Parathyroid adenoma (tissue), 2 donors: Measurements from ENCODE around the gene ADCY3.

Source experiments
- H2AFZ ChIP-seq: fragments of 300-600 bp; sonication (generic); one replicate; pipeline ENCODE4 v1.7.0; 2017; ENCODE audit warnings: antibody characterized with exemption, mild to moderate bottlenecking
- H3K27ac ChIP-seq: fragments of 300-600 bp; sonication (generic); one replicate; pipeline ENCODE4 v1.7.0; 2017
- H3K27me3 ChIP-seq: fragments of 300-600 bp; sonication (generic); one replicate; pipeline ENCODE4 v1.7.0; 2017; ENCODE audit warnings: low read length; ENCODE audit not compliant: control insufficient read depth, insufficient read depth
- H3K36me3 ChIP-seq: fragments of 300-600 bp; sonication (generic); one replicate; pipeline ENCODE4 v1.7.0; 2017; ENCODE audit warnings: low read length; ENCODE audit not compliant: control insufficient read depth, insufficient read depth
- H3K4me1 ChIP-seq: fragments of 300-600 bp; sonication (generic); one replicate; pipeline ENCODE4 v1.7.0; 2017; ENCODE audit warnings: control low read depth
- H3K4me2 ChIP-seq: fragments of 300-600 bp; sonication (generic); one replicate; pipeline ENCODE4 v1.7.0; 2017; ENCODE audit warnings: low read length
- H3K4me3 ChIP-seq: fragments of 300-600 bp; sonication (generic); one replicate; pipeline ENCODE4 v1.7.0; 2017; ENCODE audit warnings: low read depth, low read length
- H3K79me2 ChIP-seq: fragments of 300-600 bp; sonication (generic); one replicate; pipeline ENCODE4 v1.7.0; 2017; ENCODE audit warnings: control low read depth
- H3K9ac ChIP-seq: fragments of 300-600 bp; sonication (generic); one replicate; pipeline ENCODE4 v1.7.0; 2017; ENCODE audit warnings: mild to moderate bottlenecking
- H3K9me3 ChIP-seq: fragments of 300-600 bp; sonication (generic); one replicate; pipeline ENCODE4 v1.7.0; 2017; ENCODE audit warnings: low read length; ENCODE audit not compliant: control insufficient read depth
- CTCF ChIP-seq: fragments of 300-600 bp; sonication (generic); IDR thresholded peaks from one replicate; pipeline ENCODE4 v1.7.0; 2017; ENCODE audit warnings: antibody characterized with exemption, mild to moderate bottlenecking
- donor health status: primary hyperparathyroidism.

The ADCY3 gene

DNA sequence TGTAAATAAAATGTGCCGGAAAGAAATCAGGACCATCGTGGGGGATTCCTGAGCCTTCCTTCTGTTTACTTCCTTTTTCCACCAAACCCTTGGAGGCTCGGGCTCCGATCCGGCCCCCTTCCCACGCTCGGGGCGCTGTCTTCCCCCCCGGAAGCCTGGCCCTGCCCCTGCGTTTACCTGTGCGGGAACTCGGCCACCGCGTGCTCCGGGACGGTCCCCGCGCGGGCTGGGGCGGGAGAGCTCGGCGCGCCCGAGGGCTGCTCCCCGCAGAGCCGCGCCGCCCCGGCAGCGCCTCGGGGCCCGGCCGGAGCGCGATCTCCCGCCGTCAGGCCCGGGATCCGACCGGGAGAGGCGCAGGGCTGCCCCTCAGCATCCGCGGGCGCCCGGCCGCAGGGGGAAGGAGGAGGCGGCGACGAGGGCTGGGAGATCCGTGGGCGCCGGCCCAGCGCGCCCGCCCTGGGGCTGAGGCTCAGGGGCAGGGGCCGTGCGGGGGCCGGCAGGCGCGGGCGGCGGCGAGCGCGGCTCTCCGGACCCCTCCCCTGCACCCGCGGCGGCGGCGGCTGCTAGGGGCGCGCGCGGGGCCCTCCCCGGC lies 435 bp downstream of the ADCY3 start:
- peak overlapping the region; percentile 40 for H3K4me3 ChIP-seq
- no peaks in the 10 kb centered on the region for H3K79me2 ChIP-seq
- no peaks in the 10 kb centered on the region for H3K4me1 ChIP-seq
- no peaks in the 10 kb centered on the region for H3K27me3 ChIP-seq
- H3K9me3 ChIP-seq = no peaks in the 10 kb centered on the region
- peak overlapping the region; percentile 70 for H2AFZ ChIP-seq
- H3K27ac ChIP-seq = no peak overlapping the region
- peak overlapping the region; percentile 59 for H3K4me2 ChIP-seq
- H3K36me3 ChIP-seq = no peaks in the 10 kb centered on the region
- no peak overlapping the region for H3K9ac ChIP-seq
- no peak for TF ChIP-seq CTCF

DNA sequence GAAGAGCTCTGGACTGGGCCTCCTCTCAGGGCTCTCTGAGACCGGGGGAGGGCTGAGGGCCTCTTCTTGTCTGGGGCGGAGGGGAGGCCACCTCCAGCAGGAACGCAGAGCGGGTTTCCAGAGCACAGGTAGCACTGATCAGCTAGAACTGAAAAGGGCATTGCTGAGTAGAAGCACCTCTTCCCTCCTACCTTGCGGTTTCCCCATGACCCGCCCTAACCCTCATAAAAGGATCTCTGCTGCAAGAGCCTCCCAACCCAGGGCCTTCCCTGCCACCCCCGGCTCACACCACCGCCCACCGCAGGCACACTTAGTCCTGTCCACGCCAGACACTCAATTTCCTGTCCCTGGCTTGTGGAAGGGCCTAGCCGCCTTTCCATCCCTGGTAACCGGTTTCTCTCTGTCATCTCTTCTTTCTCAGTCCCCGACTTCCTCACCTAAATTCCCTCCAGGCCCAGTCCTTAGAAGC lies 966 bp downstream of the ADCY3 start:
- H3K9me3 ChIP-seq = no peaks in the 10 kb centered on the region
- H3K9ac ChIP-seq = no peak overlapping the region
- no peak for TF ChIP-seq CTCF
- no peak overlapping the region for H3K27ac ChIP-seq
- no peaks in the 10 kb centered on the region for H3K79me2 ChIP-seq
- H3K4me2 ChIP-seq = peak overlapping the region; percentile 59
- H2AFZ ChIP-seq = peak overlapping the region; percentile 70
- peak overlapping the region; percentile 40 for H3K4me3 ChIP-seq
- no peaks in the 10 kb centered on the region for H3K36me3 ChIP-seq
- no peaks in the 10 kb centered on the region for H3K27me3 ChIP-seq
- no peaks in the 10 kb centered on the region for H3K4me1 ChIP-seq

GRCh38 chr2:24918326-24919036 lies 1.6 kb downstream of the ADCY3 start:
- no peak for TF ChIP-seq CTCF
- no peak overlapping the region for H3K4me3 ChIP-seq
- no peaks in the 10 kb centered on the region for H3K9me3 ChIP-seq
- H2AFZ ChIP-seq = no peak overlapping the region
- H3K79me2 ChIP-seq = no peaks in the 10 kb centered on the region
- no peak overlapping the region for H3K27ac ChIP-seq
- H3K27me3 ChIP-seq = no peaks in the 10 kb centered on the region
- H3K36me3 ChIP-seq = no peaks in the 10 kb centered on the region
- peak overlapping the region; percentile 59 for H3K4me2 ChIP-seq
- H3K4me1 ChIP-seq = no peaks in the 10 kb centered on the region
- no peak overlapping the region for H3K9ac ChIP-seq

- no peak for TF ChIP-seq CTCF
- Histone ChIP-seq H3K27me3 (no peaks in the 10 kb centered on the region), H3K36me3 (no peaks in the 10 kb centered on the region), H3K9ac (no peak overlapping the region), H3K4me3 (no peak overlapping the region), H2AFZ (no peak overlapping the region), H3K9me3 (no peaks in the 10 kb centered on the region), H3K4me2 (no peak overlapping the region), H3K27ac (no peak overlapping the region), H3K79me2 (no peaks in the 10 kb centered on the region), H3K4me1 (no peaks in the 10 kb centered on the region)
These were observed 2.2 kb downstream of the ADCY3 start for GRCh38 chr2:24917731-24918325.
